ENCODE data around the gene AHR.
"Not testable (repeated sequence)": the region's sequence is repeated elsewhere in the genome, so short reads cannot be mapped to it uniquely, and the experiment has no call there.

Gene AHR

DNA sequence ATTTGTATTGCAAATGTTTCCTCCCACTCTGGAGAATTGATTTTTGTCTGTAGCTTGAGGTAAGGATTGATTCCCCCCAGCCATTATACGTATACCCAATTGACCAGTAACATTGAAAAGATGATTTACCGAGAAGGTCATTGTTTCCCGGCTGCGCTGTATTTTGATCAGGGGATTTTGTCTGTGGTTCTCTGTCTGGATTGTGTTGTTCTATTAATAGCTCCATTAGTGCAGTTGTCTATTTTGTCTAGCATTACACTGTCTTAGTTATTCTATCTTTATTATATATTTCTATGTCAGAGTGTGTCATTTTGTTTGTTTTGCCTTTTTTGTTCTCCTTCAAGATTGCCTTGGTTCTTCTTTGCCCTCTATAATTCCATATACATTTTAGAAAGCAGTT, 37.7 kb downstream of the AHR start:
- no peak for DNase-seq (ENCODE audit: low read depth in 2 of 3, low spot score in 2 of 3)

DNA sequence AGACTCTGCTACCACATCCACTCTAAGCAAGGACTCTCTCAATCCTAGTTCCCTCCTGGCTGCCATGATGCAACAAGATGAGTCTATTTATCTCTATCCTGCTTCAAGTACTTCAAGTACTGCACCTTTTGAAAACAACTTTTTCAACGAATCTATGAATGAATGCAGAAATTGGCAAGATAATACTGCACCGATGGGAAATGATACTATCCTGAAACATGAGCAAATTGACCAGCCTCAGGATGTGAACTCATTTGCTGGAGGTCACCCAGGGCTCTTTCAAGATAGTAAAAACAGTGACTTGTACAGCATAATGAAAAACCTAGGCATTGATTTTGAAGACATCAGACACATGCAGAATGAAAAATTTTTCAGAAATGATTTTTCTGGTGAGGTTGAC, 40.7 kb downstream of the AHR start:
- no peak for DNase-seq (ENCODE audit: low read depth in 2 of 3, low spot score in 2 of 3)

DNA sequence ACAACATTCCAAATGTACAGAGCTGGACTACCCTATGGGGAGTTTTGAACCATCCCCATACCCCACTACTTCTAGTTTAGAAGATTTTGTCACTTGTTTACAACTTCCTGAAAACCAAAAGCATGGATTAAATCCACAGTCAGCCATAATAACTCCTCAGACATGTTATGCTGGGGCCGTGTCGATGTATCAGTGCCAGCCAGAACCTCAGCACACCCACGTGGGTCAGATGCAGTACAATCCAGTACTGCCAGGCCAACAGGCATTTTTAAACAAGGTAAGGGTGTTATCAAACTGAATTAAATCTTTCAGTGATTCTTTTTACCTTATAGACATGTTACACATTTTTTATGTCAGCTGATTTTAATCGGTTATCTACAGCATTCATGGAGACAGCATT, 41.5 kb downstream of the AHR start:
- no peak for DNase-seq (ENCODE audit: low read depth in 2 of 3, low spot score in 2 of 3)

DNA sequence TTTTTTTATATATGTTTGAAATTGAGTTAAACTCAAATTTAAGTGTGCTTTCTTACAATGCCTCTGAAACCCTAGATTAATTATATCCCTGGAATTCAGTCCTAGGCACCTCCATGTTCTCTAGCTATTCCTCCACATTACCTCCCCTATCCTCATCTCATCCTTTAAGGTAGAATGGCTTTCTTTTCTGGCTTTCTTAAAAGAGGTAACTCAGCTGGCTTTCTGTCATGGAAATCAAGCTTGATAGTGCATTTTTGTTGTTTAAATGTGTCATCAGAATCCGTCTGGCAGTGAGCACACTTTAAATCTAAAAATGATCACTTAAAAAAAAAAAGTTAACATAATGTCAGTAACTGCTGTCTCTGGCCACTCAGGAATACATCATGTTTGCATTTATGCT, 42.2 kb downstream of the AHR start:
- no peak for DNase-seq (ENCODE audit: low read depth in 2 of 3, low spot score in 2 of 3)

DNA sequence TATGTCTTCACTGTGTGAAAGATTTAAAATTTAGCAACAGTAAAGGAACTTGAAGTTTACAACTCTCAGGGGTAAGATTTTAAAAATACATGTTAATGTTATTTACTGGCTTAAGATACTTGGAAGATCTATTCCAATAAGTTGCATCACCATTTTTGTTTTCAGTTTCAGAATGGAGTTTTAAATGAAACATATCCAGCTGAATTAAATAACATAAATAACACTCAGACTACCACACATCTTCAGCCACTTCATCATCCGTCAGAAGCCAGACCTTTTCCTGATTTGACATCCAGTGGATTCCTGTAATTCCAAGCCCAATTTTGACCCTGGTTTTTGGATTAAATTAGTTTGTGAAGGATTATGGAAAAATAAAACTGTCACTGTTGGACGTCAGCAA, 44.3 kb downstream of the AHR start:
- DNase-seq (ENCODE audit: low read depth in 2 of 3, low spot score in 2 of 3), result no peak

DNA sequence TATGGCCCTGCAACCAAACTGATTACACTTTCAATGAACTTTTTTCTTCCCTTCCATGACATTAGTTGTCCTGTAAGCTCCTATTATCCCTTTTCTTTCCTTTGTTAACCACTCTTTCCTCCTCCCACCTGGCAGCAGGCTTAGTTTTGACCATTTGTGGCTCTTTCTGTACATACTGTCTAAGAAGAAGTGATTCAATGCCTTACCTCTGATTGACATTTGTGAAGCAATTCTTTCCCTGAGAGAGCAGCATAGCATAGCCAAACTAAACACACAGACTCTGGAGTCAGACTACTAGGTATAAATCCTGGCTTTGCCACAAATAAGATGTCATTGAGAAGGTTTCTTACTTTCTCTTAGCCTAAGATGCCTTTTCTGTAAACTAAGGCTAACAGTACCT, 48.9 kb downstream of the AHR start:
- no peak for DNase-seq (ENCODE audit: low read depth in 2 of 3, low spot score in 2 of 3)

DNA sequence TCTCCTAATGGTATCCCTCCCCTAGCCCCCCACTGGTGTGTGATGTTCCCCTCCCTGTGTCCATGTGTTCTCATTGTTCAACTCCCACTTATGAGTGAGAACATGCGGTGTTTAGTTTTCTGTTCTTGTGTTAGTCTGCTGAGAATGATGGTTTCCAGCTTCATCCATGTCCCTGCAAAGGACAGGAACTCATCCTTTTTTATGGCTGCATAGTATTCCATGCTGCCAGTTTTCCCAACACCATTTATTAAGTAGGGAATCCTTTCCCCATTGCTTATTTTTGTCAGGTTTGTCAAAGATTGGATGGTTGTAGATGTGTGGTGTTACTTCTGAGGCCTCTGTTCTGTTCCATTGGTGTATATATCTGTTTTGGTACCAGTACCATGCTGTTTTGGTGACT, 50.5 kb downstream of the AHR start:
- DNase-seq (ENCODE audit: low read depth in 2 of 3, low spot score in 2 of 3), result not testable (repeated sequence)

DNA sequence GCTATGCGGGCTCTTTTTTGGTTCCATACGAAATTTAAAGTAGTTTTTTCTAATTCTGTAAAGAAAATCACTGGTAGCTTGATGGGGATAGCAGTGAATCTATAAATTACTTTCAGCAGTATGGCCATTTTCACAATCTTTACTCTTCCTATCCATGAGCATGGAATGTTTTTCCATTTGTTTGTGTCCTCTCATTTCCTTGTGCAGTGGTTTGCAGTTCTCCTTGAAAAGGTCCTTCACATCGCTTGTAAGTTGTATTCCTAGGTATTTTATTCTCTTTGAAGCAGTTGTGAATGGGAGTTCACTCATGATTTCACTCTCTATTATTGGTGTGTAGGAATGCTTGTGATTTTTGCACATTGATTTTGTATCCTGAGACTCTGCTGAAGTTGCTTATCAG, 51.9 kb downstream of the AHR start:
- not testable (repeated sequence) for DNase-seq (ENCODE audit: low read depth in 2 of 3, low spot score in 2 of 3)

DNA sequence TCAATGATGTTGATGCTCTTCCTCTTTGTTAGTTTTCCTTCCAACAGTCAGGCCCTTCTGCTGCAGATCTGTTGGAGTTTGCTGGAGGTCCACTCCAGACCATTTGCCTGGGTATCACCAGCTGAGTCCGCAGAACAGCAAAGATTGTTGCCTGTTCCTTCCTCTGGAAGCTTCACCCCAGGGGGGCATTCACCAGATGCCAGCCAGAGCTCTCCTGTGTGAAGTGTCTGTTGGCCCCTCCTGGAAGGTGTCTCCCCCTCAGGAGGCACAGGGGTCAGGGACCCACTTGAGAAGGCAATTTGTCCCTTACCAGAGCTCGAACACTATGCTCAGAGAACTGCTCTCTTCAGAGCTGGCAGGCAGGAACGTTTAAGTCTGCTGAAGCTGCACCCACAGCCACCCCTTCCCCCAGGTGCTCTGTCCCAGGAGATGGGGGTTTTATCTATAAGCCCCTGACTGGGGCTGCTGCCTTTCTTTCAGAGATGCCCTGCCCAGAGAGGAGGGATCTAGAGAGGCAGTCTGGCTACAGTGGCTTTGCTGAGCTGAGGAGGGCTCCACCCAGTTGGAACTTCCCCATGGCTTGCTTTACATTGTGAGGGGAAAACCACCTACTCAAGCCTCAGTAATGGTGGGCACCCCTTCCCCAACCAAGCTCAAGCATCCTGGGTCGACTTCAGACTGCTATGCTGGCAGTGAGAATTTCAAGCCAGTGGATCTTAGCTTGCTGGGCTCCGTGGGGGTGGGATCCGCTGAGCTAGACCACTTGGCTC, 55.4 kb downstream of the AHR start:
- not testable (repeated sequence) for DNase-seq (ENCODE audit: low read depth in 2 of 3, low spot score in 2 of 3)

DNA sequence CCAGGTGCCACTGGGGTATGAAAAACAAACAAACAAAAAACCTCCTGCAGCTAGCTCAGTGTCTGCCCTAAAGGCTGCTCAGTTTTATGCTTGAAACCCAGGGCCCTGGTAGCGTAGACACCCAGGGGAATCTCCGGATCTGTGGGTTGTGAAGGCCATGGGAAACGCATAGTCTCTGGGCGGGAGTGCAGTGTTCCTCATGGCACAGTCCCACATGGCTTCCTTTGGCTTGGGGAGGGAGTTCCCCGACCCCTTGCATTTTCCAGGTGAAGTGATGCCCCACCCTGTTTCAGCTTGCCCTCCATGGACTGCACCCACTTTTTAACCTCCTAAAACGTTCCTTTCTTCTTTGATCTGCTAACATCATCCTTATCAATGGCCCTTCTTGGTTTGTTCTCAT, 56.0 kb downstream of the AHR start:
- no peak for DNase-seq (ENCODE audit: low read depth in 2 of 3, low spot score in 2 of 3)

DNA sequence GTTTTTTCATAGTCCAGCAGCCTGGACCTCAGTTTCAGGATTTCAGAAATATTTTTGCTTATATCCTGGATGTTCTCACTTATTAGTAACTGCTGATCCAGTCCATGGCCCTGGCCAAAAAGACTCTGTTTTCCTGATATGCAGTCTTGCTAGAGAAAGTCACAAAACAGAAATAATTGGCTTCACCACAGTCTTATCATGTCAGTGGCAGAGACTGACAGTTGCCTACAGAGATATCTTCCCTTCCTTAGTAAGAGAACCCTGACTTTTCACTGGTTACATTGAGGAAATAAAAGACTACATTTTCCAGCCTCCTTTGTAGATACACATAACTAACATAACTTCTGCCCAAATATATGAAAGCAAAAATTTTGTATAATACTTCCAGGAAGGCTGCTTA, 56.6 kb downstream of the AHR start:
- no peak for DNase-seq (ENCODE audit: low read depth in 2 of 3, low spot score in 2 of 3)

DNA sequence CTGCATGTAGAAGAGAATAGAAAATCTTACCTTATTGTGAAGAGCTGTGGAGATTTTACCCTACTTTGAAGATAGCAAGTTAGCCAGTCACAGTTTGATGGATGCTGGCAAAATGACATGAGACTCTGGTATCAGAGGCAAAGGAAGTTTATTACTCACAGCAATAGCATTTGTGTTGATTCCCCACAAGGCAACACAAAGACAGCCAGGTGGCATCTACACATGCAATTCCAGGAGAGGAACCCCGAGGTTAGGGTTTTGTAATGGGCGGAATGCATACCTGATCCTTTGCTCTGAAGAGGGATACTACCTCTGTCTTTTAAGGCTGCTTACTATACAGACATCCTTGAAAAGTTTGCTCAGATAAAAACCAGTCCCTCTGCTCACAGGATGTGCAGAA, 59.5 kb downstream of the AHR start:
- DNase-seq (ENCODE audit: low read depth in 2 of 3, low spot score in 2 of 3), result no peak

DNA sequence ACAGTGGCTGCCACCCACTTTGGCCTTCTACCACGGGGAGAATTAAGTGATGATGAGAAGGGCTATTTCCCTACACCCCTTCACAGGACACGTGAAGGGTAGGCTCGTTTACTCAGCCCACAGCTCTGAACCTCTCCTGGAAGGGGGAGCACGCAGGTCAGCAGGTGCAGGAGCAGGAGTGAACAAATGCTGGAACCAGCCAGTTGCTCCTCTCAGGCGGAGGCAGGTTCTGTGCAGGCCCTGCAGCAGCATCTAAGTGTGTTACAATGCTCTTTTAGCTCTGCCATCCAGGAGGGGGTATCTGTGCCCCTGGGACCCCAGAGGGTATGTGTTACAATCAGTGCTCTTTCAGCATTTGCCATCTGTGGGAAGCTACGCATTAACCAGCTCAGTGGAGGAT, 61.2 kb downstream of the AHR start:
- DNase-seq (ENCODE audit: low read depth in 2 of 3, low spot score in 2 of 3), result no peak

DNA sequence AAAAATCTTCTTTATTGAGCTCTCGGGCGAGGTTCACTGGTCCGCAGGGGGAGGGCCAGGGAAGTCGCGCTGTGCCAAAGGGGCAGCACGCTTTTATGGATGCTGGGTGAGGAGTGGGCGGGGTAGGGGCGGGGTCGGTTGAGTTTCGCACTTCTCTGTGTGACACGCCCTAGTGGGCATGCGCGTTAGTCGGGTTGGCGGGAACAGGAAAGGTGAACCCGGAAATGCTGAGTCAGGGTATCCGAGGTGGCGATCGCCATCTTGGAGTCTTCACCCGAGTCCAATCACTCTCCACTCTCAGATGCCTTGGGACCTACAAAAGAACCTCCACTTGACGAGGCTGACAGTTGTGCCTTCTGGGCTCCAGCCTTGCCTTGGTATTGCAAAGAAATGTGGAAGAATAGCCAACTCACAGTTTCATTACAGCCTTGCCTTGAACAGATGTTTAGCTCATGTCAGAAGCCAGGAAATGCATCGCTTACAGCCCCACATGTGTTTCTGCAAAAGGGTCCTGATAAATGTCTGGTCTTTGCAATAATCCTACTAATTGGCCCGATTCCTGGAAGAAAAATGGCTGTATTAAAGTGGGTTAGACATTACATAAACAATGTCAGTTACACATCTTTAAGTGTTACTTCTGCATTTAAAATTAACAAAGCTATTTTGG, 64.1 kb downstream of the AHR start:
- no peak for DNase-seq (ENCODE audit: low read depth in 2 of 3, low spot score in 2 of 3)

DNA sequence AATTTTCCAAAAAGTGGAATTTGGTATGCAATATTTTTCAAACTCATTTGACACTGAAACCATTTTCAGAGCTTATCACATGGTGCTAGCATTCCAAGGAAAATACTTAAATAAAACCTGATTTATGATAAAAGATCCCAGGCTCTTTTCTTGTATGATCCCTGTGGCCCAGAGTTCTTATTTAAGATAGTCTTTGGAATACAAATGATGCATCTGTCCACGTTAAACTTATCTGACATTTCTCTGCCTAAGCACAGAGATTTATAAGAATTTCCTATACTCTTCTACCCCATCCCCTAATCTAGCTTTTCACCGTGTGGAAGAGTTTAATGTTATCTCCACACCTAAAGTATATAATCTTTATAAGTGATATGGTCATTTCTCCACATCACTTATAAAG, 66.2 kb downstream of the AHR start:
- no peak for DNase-seq (ENCODE audit: low read depth in 2 of 3, low spot score in 2 of 3)

DNA sequence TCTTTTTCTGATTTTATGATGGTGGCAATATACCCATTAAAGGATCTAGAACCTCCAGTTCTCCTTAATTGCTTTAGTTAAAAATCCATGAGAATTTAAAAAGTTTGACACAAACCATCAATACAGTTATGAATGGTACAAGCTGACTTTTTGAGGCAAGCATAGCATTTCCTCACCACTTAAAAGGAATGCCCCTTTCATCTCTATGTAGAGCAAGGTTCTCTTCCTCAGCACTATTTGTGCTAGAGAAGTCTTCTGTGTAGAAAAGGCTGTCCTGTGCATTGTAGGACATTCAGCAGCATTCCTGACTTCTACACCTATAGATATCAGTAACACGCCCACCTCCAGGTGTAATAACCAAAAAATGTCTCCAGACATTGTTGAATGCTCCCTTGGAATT, 67.3 kb downstream of the AHR start:
- no peak for DNase-seq (ENCODE audit: low read depth in 2 of 3, low spot score in 2 of 3)

DNA sequence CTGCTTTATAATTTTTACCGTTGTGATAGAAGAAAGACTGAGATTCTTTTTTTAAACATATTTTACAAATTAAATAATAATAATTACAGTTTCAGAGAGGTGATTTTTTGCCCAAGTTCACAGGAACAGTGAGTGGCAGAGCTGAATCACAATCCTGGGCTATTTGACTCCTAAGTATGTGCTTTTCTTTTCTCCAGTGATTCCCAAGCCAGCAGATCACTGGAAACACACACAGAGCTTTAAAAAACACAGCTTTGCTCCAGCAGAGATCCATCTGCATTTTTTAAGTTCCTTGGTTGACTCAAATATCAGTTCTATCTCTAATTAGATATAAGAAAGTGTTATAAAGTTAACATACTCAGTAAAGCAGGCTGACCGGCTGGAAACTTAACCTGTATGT, 69.0 kb downstream of the AHR start:
- no peak for DNase-seq (ENCODE audit: low read depth in 2 of 3, low spot score in 2 of 3)

DNA sequence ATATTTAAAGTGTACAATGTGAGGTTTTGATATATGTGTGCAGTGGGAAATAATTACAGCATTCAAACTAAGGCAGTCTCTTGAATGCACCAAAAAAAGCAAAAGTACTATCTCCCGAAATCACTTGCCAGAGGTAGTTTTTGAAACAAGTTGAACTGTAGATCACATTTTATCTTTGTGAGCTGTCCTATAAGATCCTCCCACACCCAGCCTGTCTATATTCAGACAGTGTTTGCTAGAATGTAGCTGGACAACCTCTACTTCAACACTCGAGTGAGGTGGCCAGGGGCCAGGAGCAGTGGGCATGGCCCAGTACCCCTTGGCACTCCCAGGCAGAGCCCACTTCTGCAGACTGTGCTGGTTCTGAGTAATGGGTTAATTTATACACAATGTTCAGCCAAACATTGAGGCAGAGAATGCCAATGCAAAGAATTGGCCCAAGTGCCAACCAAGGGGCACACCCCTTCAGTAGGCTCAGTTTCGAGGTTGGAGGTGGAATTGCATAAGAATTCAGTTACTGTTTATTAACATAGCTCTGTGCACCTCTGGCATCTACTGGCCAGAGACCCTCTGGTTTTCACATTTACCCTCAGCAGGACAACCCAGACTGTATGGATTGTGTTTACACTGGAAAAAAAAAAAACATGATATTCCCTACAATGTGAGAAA, 70.5 kb downstream of the AHR start:
- DNase-seq (ENCODE audit: low read depth in 2 of 3, low spot score in 2 of 3), result no peak

DNA sequence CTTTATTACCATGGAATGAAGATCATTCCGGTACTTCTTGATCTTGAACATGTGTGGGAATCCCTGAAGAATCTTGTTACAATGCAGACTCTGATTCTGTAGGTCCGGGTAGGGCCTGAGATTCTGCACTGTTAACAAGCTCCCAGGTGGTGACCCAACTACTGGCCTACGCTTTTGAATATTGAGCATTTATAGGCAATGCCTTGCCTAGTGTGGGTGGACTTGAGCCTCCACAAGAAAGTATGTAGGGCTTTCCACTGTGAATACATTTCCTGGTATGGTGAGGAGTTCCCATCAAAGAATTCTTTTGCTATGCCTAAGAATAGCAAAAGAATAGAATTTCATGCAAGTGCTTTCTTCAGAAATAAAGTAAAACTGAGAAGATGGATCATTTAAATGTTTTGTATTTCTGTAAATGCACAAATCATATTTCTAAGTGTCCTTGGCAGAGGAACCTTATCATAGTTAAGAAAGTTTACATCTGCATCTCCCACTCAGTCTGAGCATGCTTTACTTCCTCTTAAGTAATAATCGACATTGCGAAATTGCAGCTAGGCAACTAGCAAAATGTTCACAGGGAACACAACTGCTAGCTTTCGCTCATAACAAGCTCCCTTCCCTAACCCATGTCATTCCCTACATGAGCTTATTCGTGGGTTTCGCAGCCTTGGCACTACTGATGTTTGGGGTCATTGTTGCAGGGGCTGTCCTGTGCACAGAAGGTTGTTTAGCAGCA, 71.4 kb downstream of the AHR start:
- no peak for DNase-seq (ENCODE audit: low read depth in 2 of 3, low spot score in 2 of 3)

DNA sequence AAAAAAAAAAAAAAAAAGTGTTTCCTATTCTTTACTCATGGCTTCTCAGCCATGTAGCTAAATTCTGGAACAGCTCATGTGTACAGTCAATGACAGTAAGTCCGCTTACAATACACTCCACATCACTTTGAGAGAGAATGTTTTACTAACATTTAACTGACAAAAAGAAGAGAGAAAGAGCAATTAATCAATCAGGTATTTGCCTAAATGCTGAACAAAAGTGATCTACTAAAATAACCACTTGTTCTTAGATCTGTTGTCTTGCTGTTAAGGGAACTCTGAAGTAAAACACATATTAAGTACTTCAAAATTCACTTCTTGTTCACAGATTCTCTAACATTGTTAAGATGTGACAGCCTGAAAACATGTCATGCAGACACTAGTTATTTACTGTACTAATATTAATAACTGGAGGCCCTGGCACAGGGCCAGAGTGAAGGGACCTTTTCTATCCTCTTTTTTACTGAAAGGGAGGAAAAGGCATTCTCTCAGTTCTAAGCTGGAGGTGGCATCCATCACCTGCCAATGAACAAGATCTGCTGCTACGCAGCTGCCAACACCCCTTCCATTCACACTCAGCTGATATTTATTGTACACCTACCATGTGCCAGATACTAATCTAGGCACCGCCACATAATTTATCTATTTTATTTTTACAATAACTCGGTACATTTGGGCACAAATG, 72.6 kb downstream of the AHR start:
- DNase-seq (ENCODE audit: low read depth in 2 of 3, low spot score in 2 of 3), result no peak
